ENCODE measurements around the gene SLITRK4.

Gene SLITRK4, protein sequence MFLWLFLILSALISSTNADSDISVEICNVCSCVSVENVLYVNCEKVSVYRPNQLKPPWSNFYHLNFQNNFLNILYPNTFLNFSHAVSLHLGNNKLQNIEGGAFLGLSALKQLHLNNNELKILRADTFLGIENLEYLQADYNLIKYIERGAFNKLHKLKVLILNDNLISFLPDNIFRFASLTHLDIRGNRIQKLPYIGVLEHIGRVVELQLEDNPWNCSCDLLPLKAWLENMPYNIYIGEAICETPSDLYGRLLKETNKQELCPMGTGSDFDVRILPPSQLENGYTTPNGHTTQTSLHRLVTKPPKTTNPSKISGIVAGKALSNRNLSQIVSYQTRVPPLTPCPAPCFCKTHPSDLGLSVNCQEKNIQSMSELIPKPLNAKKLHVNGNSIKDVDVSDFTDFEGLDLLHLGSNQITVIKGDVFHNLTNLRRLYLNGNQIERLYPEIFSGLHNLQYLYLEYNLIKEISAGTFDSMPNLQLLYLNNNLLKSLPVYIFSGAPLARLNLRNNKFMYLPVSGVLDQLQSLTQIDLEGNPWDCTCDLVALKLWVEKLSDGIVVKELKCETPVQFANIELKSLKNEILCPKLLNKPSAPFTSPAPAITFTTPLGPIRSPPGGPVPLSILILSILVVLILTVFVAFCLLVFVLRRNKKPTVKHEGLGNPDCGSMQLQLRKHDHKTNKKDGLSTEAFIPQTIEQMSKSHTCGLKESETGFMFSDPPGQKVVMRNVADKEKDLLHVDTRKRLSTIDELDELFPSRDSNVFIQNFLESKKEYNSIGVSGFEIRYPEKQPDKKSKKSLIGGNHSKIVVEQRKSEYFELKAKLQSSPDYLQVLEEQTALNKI

DNA sequence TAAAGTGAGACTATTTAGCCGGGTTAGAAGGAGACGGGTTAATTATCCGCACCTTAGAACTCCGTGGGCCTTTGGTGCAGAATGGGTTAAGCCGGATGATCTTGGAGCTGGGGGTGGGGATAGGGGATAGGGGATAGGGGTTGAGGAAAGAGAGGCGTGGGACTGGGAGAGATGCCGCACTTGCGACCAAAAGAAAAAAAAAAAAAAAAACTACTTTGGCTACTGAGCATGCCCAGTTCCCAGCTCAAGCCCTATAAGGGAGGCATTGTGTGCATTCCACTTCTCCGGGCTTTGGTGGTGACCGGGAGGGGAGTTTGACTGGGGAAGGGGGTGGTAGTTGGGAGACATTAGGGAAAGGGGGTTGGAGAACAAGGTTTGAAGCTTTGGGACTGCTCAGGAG, at the start of gene SLITRK4:
TSS of gene SLITRK4 (minus strand) at position 187 of the 400 bp plus-strand sequence. CDS start 4,993 bp downstream, outside the sequence.
- Histone ChIP-seq H3K9me3 (ENCODE audit: control insufficient read depth, low read depth, low read length) (peaks cover 22% of the 10 kb centered on the region), H3K4me3 (ENCODE audit: low read length) (peak within 1 kb of the TSS; percentile 78), H3K4me1 (ENCODE audit: control insufficient read depth, low read depth, low read length) (peaks cover 10% of the 10 kb centered on the region), H3K9ac (ENCODE audit: low read length) (peak within 1 kb of the TSS; percentile 32), H3K27me3 (ENCODE audit: control insufficient read depth, insufficient read depth, low read length) (peaks cover 21% of the 10 kb centered on the region), H3K27ac (ENCODE audit: low read length) (no peak within 1 kb of the TSS), H3K36me3 (ENCODE audit: control insufficient read depth, low read depth, low read length) (no peaks in the 10 kb centered on the region)

DNA sequence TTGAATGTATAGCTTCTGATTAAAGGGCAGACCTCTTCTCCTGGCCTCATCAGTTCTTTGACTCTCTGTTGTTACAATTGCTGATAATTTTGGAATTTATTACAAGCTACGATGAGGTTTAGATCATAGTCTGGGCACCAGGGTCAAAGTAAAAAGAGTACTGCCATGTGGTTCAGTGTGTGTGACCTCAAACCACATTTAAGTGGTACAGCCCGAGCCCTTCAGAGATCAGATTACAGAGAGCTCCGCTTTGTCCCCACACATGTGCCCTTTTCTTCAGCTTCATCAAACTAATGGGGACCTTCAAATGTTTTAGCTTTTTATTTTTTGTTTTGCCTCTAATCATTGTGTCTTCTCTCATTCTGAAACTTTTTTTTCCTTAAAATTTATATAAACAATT, 47.6 kb upstream of the SLITRK4 start:
- Histone ChIP-seq H3K4me1 (ENCODE audit: control insufficient read depth, low read depth, low read length) (no peaks in the 10 kb centered on the region), H3K27ac (ENCODE audit: low read length) (no peak overlapping the region), H3K4me3 (ENCODE audit: low read length) (no peak overlapping the region), H3K27me3 (ENCODE audit: control insufficient read depth, insufficient read depth, low read length) (no peaks in the 10 kb centered on the region), H3K9ac (ENCODE audit: low read length) (no peak overlapping the region), H3K36me3 (ENCODE audit: control insufficient read depth, low read depth, low read length) (no peaks in the 10 kb centered on the region), H3K9me3 (ENCODE audit: control insufficient read depth, low read depth, low read length) (peaks cover 66% of the 10 kb centered on the region)

DNA sequence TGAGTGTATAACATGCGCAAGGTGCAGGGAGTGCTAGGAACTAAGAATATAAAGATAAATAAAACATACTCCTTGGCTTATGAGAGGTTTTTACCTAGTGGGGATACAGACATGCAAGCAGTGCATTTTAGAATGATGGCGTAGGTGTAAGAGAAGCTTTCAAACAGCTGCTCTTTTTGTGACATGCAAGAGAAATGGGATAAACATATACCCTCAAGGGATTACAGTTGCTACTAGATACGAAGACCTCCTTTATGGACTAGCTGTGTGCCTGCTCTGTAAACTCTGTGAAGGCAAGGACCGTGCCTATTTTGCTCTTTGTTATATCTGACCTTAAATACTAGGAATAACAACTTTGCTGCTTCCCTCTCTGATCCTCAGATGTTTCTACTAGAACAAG, 39.0 kb upstream of the SLITRK4 start:
- H3K27me3 ChIP-seq (ENCODE audit: control insufficient read depth, insufficient read depth, low read length): no peaks in the 10 kb centered on the region
- H3K9ac ChIP-seq (ENCODE audit: low read length): no peak overlapping the region
- no peak overlapping the region for H3K27ac ChIP-seq (ENCODE audit: low read length)
- H3K4me3 ChIP-seq (ENCODE audit: low read length): no peak overlapping the region
- H3K4me1 ChIP-seq (ENCODE audit: control insufficient read depth, low read depth, low read length): no peaks in the 10 kb centered on the region
- peaks cover 70% of the 10 kb centered on the region for H3K9me3 ChIP-seq (ENCODE audit: control insufficient read depth, low read depth, low read length)
- H3K36me3 ChIP-seq (ENCODE audit: control insufficient read depth, low read depth, low read length): no peaks in the 10 kb centered on the region

DNA sequence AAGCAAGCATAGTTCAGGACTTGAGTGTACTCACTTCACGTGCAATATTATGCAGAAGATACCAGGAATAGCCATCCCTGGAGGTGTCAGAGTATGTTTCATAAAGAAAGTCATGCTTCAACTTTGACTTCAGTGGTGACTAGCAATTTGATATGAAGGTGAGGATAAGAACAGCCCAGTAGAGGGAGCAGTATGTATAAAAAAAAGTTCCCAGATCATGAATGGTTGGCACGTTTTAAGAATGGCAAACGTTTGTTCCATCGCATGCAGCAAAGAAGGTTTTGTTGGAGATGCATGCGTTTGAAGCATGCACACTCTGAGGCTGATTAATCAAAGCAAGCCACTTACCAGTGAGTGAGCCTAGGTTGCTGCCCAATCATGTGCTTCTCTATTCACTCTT, 33.5 kb upstream of the SLITRK4 start:
- no peak overlapping the region for H3K27ac ChIP-seq (ENCODE audit: low read length)
- H3K9ac ChIP-seq (ENCODE audit: low read length): no peak overlapping the region
- peaks cover 47% of the 10 kb centered on the region for H3K9me3 ChIP-seq (ENCODE audit: control insufficient read depth, low read depth, low read length)
- no peak overlapping the region for H3K4me3 ChIP-seq (ENCODE audit: low read length)
- H3K27me3 ChIP-seq (ENCODE audit: control insufficient read depth, insufficient read depth, low read length): no peaks in the 10 kb centered on the region
- no peaks in the 10 kb centered on the region for H3K4me1 ChIP-seq (ENCODE audit: control insufficient read depth, low read depth, low read length)
- no peaks in the 10 kb centered on the region for H3K36me3 ChIP-seq (ENCODE audit: control insufficient read depth, low read depth, low read length)

DNA sequence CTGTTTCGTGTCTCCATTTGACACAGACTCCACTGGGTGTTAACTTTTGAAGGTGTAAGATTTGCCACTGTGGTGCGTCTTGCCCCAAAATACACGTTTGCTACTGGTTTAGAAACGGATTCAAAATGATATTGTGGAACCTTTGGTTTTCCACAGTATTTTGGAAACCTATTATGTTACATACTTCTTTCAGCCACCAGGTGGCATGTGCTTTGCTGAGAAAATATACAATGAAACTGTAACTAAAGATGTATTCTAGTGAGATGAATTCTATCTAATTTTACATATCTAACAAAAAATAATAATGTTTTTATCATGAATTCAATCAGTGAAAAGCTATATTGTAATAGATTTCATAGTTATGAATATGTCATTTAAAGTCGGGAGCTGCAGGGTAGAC, 28.4 kb upstream of the SLITRK4 start:
- no peaks in the 10 kb centered on the region for H3K4me1 ChIP-seq (ENCODE audit: control insufficient read depth, low read depth, low read length)
- no peaks in the 10 kb centered on the region for H3K36me3 ChIP-seq (ENCODE audit: control insufficient read depth, low read depth, low read length)
- H3K27ac ChIP-seq (ENCODE audit: low read length): no peak overlapping the region
- H3K9ac ChIP-seq (ENCODE audit: low read length): no peak overlapping the region
- no peak overlapping the region for H3K4me3 ChIP-seq (ENCODE audit: low read length)
- no peaks in the 10 kb centered on the region for H3K27me3 ChIP-seq (ENCODE audit: control insufficient read depth, insufficient read depth, low read length)
- H3K9me3 ChIP-seq (ENCODE audit: control insufficient read depth, low read depth, low read length): peaks cover 32% of the 10 kb centered on the region

DNA sequence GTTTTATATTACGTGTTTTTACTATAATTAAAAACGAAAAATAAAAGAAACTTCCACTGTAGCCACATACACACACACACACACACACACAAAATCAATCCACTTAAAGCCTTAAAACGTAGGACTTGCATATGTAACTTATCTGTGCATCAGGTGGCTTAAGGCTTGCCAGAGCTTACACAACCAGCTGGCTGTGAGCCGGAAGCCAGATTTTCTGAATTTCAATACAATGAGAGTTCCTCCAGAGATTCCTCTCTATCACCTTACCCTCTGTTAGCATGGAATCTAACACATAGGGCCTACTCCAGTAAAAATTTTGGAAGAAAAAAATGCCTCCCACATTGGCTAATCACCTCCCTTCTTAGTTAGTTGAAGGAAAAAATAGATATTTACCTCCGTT, 27.9 kb upstream of the SLITRK4 start:
- H3K4me3 ChIP-seq (ENCODE audit: low read length): no peak overlapping the region
- H3K9ac ChIP-seq (ENCODE audit: low read length): no peak overlapping the region
- H3K9me3 ChIP-seq (ENCODE audit: control insufficient read depth, low read depth, low read length): peaks cover 32% of the 10 kb centered on the region
- H3K4me1 ChIP-seq (ENCODE audit: control insufficient read depth, low read depth, low read length): no peaks in the 10 kb centered on the region
- H3K27me3 ChIP-seq (ENCODE audit: control insufficient read depth, insufficient read depth, low read length): no peaks in the 10 kb centered on the region
- no peaks in the 10 kb centered on the region for H3K36me3 ChIP-seq (ENCODE audit: control insufficient read depth, low read depth, low read length)
- H3K27ac ChIP-seq (ENCODE audit: low read length): no peak overlapping the region

DNA sequence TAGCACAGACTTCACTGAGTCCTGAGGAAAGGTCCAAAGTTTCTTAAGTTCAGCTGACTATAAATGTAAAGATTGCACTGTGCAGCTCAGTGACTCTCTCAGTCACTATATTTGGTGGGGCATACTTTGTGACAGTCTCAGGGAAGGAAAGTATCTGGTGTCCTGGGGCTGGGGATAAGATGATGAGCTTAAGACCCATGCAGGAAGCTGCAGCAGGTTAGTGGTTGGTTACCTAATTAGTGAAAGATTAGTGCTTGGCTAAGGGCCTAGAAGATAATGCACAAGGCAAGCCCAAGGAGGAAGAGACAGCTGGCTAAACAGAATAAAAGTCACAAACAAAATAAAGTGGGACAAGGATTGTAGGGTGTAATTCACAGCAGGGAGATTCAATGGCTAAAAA, 25.4 kb upstream of the SLITRK4 start:
- Histone ChIP-seq H3K9me3 (ENCODE audit: control insufficient read depth, low read depth, low read length) (peaks cover 24% of the 10 kb centered on the region), H3K27me3 (ENCODE audit: control insufficient read depth, insufficient read depth, low read length) (no peaks in the 10 kb centered on the region), H3K4me1 (ENCODE audit: control insufficient read depth, low read depth, low read length) (no peaks in the 10 kb centered on the region), H3K27ac (ENCODE audit: low read length) (no peak overlapping the region), H3K9ac (ENCODE audit: low read length) (no peak overlapping the region), H3K36me3 (ENCODE audit: control insufficient read depth, low read depth, low read length) (no peaks in the 10 kb centered on the region), H3K4me3 (ENCODE audit: low read length) (no peak overlapping the region)

DNA sequence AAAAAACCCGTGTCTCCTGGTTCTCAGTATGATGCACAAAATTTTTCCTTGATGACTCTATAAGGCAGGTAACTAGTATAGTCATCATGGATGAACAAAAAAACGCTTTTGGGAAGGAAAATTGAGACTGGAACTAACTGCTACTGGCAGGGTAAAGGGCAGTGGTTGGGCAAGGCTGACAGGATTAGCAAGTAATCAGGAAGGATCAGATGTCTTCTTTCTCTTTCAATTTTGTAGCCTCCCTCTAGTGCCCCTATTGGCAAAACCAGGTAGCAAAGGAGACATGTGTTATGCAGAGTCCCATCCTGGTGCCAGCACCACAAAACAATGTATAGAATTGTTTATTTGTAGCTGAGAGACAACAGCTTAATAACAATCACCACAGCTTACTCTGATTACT, 12.8 kb upstream of the SLITRK4 start:
- Histone ChIP-seq H3K27me3 (ENCODE audit: control insufficient read depth, insufficient read depth, low read length) (no peaks in the 10 kb centered on the region), H3K4me3 (ENCODE audit: low read length) (no peak overlapping the region), H3K36me3 (ENCODE audit: control insufficient read depth, low read depth, low read length) (no peaks in the 10 kb centered on the region), H3K27ac (ENCODE audit: low read length) (no peak overlapping the region), H3K4me1 (ENCODE audit: control insufficient read depth, low read depth, low read length) (no peaks in the 10 kb centered on the region), H3K9ac (ENCODE audit: low read length) (no peak overlapping the region), H3K9me3 (ENCODE audit: control insufficient read depth, low read depth, low read length) (peaks cover 14% of the 10 kb centered on the region)

DNA sequence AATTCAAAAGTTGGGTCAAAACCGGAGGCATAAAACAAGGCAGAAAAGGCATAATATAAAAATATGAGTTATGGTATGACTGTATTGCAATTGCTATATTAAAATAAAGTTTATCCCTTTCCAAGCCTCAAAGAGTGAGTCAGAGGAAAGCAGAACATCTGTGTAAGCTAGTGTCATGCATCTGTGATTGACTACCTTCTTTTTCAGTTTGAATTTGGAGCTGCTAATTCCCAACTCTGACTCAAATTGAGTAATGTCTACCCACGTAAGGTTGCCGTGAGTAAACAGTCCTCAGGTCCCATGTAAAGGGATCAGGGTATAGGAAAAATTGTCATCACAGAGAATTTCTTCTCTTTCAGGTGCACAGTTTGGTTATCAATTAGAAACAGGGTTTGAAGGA, 6.5 kb upstream of the SLITRK4 start:
- no peaks in the 10 kb centered on the region for H3K27me3 ChIP-seq (ENCODE audit: control insufficient read depth, insufficient read depth, low read length)
- H3K4me1 ChIP-seq (ENCODE audit: control insufficient read depth, low read depth, low read length): no peaks in the 10 kb centered on the region
- no peaks in the 10 kb centered on the region for H3K36me3 ChIP-seq (ENCODE audit: control insufficient read depth, low read depth, low read length)
- H3K4me3 ChIP-seq (ENCODE audit: low read length): no peak overlapping the region
- no peak overlapping the region for H3K9ac ChIP-seq (ENCODE audit: low read length)
- peaks cover 6% of the 10 kb centered on the region for H3K9me3 ChIP-seq (ENCODE audit: control insufficient read depth, low read depth, low read length)
- no peak overlapping the region for H3K27ac ChIP-seq (ENCODE audit: low read length)

DNA sequence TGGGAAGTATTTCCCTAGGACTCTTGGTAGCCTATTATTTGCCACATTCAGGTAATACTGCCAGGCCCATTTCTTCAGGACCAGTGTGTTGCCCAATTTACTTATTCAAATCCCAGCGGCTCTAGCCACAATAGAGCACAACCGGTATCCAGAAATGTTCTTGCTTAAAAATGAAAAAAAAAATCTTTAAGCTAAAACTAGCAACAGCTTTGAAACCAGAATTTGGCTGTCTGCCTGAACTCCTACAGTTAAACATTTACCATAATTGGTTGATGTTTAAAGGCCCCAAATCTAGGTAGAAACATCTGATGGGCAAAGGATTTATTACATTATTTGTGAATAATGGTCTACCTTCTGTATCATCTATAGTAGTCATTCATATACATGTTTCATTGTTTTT, 930 bp upstream of the SLITRK4 start:
- H3K4me3 ChIP-seq (ENCODE audit: low read length): peak overlapping the region; percentile 54
- peaks cover 21% of the 10 kb centered on the region for H3K27me3 ChIP-seq (ENCODE audit: control insufficient read depth, insufficient read depth, low read length)
- H3K27ac ChIP-seq (ENCODE audit: low read length): no peak overlapping the region
- peaks cover 22% of the 10 kb centered on the region for H3K9me3 ChIP-seq (ENCODE audit: control insufficient read depth, low read depth, low read length)
- H3K4me1 ChIP-seq (ENCODE audit: control insufficient read depth, low read depth, low read length): peaks cover 10% of the 10 kb centered on the region
- no peak overlapping the region for H3K9ac ChIP-seq (ENCODE audit: low read length)
- no peaks in the 10 kb centered on the region for H3K36me3 ChIP-seq (ENCODE audit: control insufficient read depth, low read depth, low read length)

DNA sequence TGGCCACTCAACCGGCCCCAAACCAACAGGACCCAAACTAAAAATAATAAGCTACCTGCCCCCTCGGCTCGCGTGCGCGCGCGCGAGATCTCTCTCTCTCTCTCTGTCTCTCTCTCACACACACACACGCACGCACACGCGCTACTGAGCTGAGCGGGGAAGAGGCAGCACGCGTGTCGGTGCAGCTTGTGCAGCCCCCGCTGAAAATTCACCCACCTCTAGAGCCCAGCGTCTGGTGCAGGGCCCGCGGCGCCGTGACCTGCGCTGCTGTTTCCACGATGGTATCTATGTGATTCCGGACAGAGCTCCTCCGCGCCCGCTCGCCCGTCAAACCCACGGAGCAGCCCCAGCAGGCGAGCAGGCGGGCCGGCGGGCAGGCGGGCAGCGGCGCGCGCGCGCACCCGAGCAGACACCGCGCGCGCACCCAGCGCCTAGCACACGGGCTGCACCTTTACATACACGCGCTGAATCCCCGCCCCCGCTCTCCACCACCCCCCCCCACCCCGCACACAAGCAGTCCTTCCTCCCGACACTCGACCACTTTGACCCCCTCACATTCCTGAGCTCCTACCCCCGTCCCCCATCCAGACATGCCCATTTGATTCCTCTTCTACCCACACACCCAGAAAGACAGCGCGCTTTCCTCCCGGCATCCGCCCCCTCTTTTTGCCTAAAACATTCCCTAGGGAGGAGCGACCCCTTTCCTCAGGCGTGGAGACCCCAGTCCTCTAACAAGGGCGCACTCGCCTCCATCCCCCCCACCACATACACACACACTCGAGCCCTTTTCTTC, 1.0 kb downstream of the SLITRK4 start:
- no peak overlapping the region for H3K27ac ChIP-seq (ENCODE audit: low read length)
- H3K4me3 ChIP-seq (ENCODE audit: low read length): peak overlapping the region; percentile 78
- peak overlapping the region; percentile 32 for H3K9ac ChIP-seq (ENCODE audit: low read length)
- peaks cover 10% of the 10 kb centered on the region for H3K4me1 ChIP-seq (ENCODE audit: control insufficient read depth, low read depth, low read length)
- H3K9me3 ChIP-seq (ENCODE audit: control insufficient read depth, low read depth, low read length): peaks cover 22% of the 10 kb centered on the region
- peaks cover 21% of the 10 kb centered on the region for H3K27me3 ChIP-seq (ENCODE audit: control insufficient read depth, insufficient read depth, low read length)
- H3K36me3 ChIP-seq (ENCODE audit: control insufficient read depth, low read depth, low read length): no peaks in the 10 kb centered on the region
